CD14-positive monocyte (primary cell): ENCODE data around the gene TBC1D2. TPM values are rescaled to one million over a fixed set of nuclear protein-coding genes. Genes with fewer than 3 reads are reported as not detected.

Experiments
- DNase-seq, 3 donors: peaks; one replicate each; pipeline ENCODE4 v3.0.0-alpha.2; 2011 to 2022
- H2AFZ ChIP-seq: 2 replicates; pipeline ENCODE4 v1.6.0; 2012; ENCODE audit warnings: mild to moderate bottlenecking, low read depth, low read length, inconsistent platforms; ENCODE audit not compliant: insufficient read depth, poor library complexity, severe bottlenecking
- H3K27ac ChIP-seq, 2 donors: 1 replicate in 1 of 2; 2 replicates in 1 of 2; pipeline ENCODE4 v1.5.1; 2012 to 2013; ENCODE audit warnings: low read length in 2 of 2, control low read depth in 1 of 2, inconsistent platforms in 1 of 2, low read depth in 1 of 2, mild to moderate bottlenecking in 1 of 2
- H3K27me3 ChIP-seq, 2 donors: one replicate each; pipeline versions ENCODE4 v1.6.0 to v1.6.1; 2011 to 2013; ENCODE audit warnings: low read length in 2 of 2; ENCODE audit not compliant: control insufficient read depth in 2 of 2, insufficient read depth in 2 of 2
- H3K36me3 ChIP-seq, 2 donors: replicated peaks in 1 of 2; 1 replicate in 1 of 2; 2 replicates in 1 of 2; pipeline versions ENCODE4 v1.5.1 to v1.6.1; 2012 to 2013; ENCODE audit warnings: low read length in 2 of 2, control low read depth in 1 of 2, inconsistent platforms in 1 of 2, mild to moderate bottlenecking in 1 of 2; ENCODE audit not compliant: insufficient read depth in 2 of 2, control insufficient read depth in 1 of 2
- H3K4me1 ChIP-seq, 2 donors: 1 replicate in 1 of 2; 2 replicates in 1 of 2; pipeline versions ENCODE4 v1.5.1 to v1.6.1; 2012 to 2013; ENCODE audit warnings: low read length in 2 of 2, control low read depth in 1 of 2, inconsistent platforms in 1 of 2, mild to moderate bottlenecking in 1 of 2, moderate library complexity in 1 of 2; ENCODE audit not compliant: insufficient read depth in 2 of 2, control insufficient read depth in 1 of 2
- H3K4me2 ChIP-seq: replicated peaks from 2 replicates; pipeline ENCODE3; 2012; ENCODE audit warnings: low read length, moderate library complexity, mild to moderate bottlenecking; ENCODE audit not compliant: poor library complexity, severe bottlenecking; ENCODE audit errors: extremely low read depth
- H3K4me3 ChIP-seq, 3 experiments: fragments of 200-600 bp in 1 of 3; sonication (generic) in 1 of 3; replicated peaks in 1 of 3; 1 replicate in 2 of 3; 2 replicates in 1 of 3; pipeline ENCODE4 v1.5.1; 2011 to 2013; ENCODE audit warnings: low read length in 3 of 3, mild to moderate bottlenecking in 3 of 3, control low read depth in 2 of 3, low read depth in 2 of 3, inconsistent platforms in 1 of 3, moderate library complexity in 1 of 3
- H3K79me2 ChIP-seq: 2 replicates; pipeline ENCODE4 v1.6.0; 2012; ENCODE audit warnings: mild to moderate bottlenecking, control low read depth, inconsistent platforms, low read length, moderate library complexity; ENCODE audit not compliant: insufficient read depth
- H3K9ac ChIP-seq: 2 replicates; pipeline ENCODE4 v1.6.0; 2017; ENCODE audit warnings: low read length, mild to moderate bottlenecking; ENCODE audit not compliant: insufficient read depth, poor library complexity, severe bottlenecking
- H3K9me3 ChIP-seq, 2 donors: replicated peaks in 1 of 2; 1 replicate in 1 of 2; 2 replicates in 1 of 2; pipeline versions ENCODE4 v1.5.1 to v1.6.1; 2012 to 2013; ENCODE audit warnings: low read length in 2 of 2, control low read depth in 1 of 2; ENCODE audit not compliant: control insufficient read depth in 1 of 2, insufficient read depth in 1 of 2
- H4K20me1 ChIP-seq: 2 replicates; pipeline ENCODE4 v1.6.0; 2012; ENCODE audit warnings: mild to moderate bottlenecking, low read length, control low read depth, moderate library complexity; ENCODE audit not compliant: insufficient read depth
- H3K27ac Mint-ChIP-seq, 7 donors: one replicate each; pipeline ENCODE4 v1.8.0; 2020; ENCODE audit warnings: mild to moderate bottlenecking in 7 of 7, mixed read lengths in 7 of 7, moderate library complexity in 6 of 7, inconsistent platforms in 2 of 7
- H3K27me3 Mint-ChIP-seq, 3 donors: one replicate each; pipeline ENCODE4 v1.8.0; 2021 to 2022; ENCODE audit warnings: low read depth in 3 of 3, mild to moderate bottlenecking in 3 of 3, mixed read lengths in 3 of 3, moderate library complexity in 3 of 3, inconsistent platforms in 1 of 3
- H3K36me3 Mint-ChIP-seq, 2 donors: one replicate each; pipeline ENCODE4 v1.8.0; 2020; ENCODE audit warnings: mixed read lengths in 2 of 2, inconsistent platforms in 1 of 2, mild to moderate bottlenecking in 1 of 2
- H3K4me1 Mint-ChIP-seq: one replicate; pipeline ENCODE4 v1.8.0; 2020; ENCODE audit warnings: mild to moderate bottlenecking, mixed read lengths
- H3K4me3 Mint-ChIP-seq, 2 donors: one replicate each; pipeline ENCODE4 v1.8.0; 2020; ENCODE audit warnings: mild to moderate bottlenecking in 2 of 2, mixed read lengths in 2 of 2, moderate library complexity in 1 of 2
- H3K9me3 Mint-ChIP-seq, 7 donors: one replicate each; pipeline ENCODE4 v1.8.0; 2020 to 2022; ENCODE audit warnings: mixed read lengths in 7 of 7, mild to moderate bottlenecking in 6 of 7, moderate library complexity in 6 of 7, inconsistent platforms in 2 of 7
- WGBS: methylation state at CpG from one replicate; pipeline ENCODE4 v1.1.5; 2013; ENCODE audit warnings: missing lambda C conversion rate; ENCODE audit not compliant: insufficient coverage; 5-methylcytosine and 5-hydroxymethylcytosine counted together
- intact Hi-C, 2 donors: fragments of 100-400 bp; cut with micrococcal nuclease; formaldehyde crosslinking; loops; one replicate each; pipeline versions ENCODE4 v1.15.0 to v1.15.1; 2023
- polyA plus RNA-seq, 3 donors: library from polyadenylated mRNA; depleted of rRNA in 1 of 3; unstranded in 2 of 3; stranded (reverse) in 1 of 3; fragments of 300-500 nt in 2 of 3; fragments of >200 nt in 1 of 3; fragmentation: Illumina TruSeq in 2 of 3; gene quantifications; 1 replicate in 2 of 3; 2 replicates in 1 of 3; pipeline ENCODE4 v1.2.3, GENCODE V29; 2012 to 2021
- TF ChIP-seq, protein P1 (sequence below): fragments of 200-600 bp; IDR thresholded peaks from one replicate; pipeline ENCODE4 v1.8.0; 2022; ENCODE audit warnings: antibody characterized with exemption, mild to moderate bottlenecking

TBC1D2 gene
- polyA plus RNA-seq, 3 donors = 23.2 to 55.7 (median 34.4) TPM

DNA sequence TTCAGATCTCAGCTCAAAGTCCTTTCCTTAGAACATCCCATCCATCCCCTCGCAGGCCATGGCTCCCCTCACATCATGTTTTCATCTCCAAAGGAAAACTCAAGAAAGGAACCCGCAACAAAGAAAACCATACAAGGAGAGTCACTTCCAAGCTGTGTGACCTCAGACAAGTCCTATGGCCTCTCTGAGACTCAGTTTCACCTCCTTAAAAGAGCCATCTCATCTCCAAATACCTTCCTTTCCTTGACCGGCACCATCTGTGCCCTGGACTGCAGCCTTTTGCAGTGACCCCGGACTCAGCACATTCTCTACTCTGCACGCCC is 73.7 kb downstream of the TBC1D2 start:
- no peak overlapping the region for H2AFZ ChIP-seq
- Mint-ChIP-seq H3K27me3 (peaks cover 0 to 2% (median 1%) of the 10 kb centered on the region in 3 donors), H3K4me3 (peak overlapping the region in 1 of 2 donors; percentile 7), H3K4me1 (peaks cover 57% of the 10 kb centered on the region), H3K27ac (peak overlapping the region in 1 of 7 donors; percentile 61), H3K36me3 (peaks cover 4 to 19% of the 10 kb centered on the region in 2 donors), H3K9me3 (peaks cover 0 to 2% (median 0%) of the 10 kb centered on the region in 7 donors)
- no peaks in the 10 kb centered on the region for H3K9me3 ChIP-seq
- TF ChIP-seq, protein P1, sequence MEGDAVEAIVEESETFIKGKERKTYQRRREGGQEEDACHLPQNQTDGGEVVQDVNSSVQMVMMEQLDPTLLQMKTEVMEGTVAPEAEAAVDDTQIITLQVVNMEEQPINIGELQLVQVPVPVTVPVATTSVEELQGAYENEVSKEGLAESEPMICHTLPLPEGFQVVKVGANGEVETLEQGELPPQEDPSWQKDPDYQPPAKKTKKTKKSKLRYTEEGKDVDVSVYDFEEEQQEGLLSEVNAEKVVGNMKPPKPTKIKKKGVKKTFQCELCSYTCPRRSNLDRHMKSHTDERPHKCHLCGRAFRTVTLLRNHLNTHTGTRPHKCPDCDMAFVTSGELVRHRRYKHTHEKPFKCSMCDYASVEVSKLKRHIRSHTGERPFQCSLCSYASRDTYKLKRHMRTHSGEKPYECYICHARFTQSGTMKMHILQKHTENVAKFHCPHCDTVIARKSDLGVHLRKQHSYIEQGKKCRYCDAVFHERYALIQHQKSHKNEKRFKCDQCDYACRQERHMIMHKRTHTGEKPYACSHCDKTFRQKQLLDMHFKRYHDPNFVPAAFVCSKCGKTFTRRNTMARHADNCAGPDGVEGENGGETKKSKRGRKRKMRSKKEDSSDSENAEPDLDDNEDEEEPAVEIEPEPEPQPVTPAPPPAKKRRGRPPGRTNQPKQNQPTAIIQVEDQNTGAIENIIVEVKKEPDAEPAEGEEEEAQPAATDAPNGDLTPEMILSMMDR = no peak
- H3K9ac ChIP-seq = no peak overlapping the region
- H3K27ac ChIP-seq = no peak overlapping the region
- WGBS = 86% methylated on average over 5 of the region's 5 CpGs
- DNase-seq = no peak
- H3K36me3 ChIP-seq = no peaks in the 10 kb centered on the region
- peaks cover 41% of the 10 kb centered on the region for H3K79me2 ChIP-seq
- no peak overlapping the region for H3K4me3 ChIP-seq
- H3K27me3 ChIP-seq = no peaks in the 10 kb centered on the region
- H3K4me1 ChIP-seq = peaks cover 24 to 31% of the 10 kb centered on the region in 2 donors
- no peaks in the 10 kb centered on the region for H4K20me1 ChIP-seq
- intact Hi-C loops = no loop called here
- no peak overlapping the region for H3K4me2 ChIP-seq

DNA sequence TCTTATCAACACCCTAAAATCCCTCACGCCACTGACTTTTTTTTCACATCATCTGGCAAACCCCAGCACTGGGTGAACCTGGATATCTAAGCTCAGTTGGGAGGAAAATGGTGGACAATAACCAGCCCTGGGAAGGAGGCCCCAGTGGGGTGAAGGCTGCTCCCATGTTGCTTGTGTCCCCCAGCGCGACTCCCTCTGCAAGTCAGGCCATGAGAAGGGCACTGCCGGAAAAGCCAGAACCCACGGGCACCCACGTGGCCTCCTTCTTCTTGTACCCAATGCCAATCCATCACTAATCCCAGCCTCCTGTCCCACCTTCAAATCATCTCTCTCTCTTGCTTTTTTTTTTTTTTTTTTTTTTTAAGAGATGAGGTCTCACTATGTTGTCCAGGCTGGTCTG is 74.5 kb downstream of the TBC1D2 start:
- H3K4me1 Mint-ChIP-seq = peaks cover 59% of the 10 kb centered on the region

More for the DNA sequence above, 74.5 kb downstream of the TBC1D2 start:
- Histone ChIP-seq H3K27me3 (no peaks in the 10 kb centered on the region), H3K36me3 (no peaks in the 10 kb centered on the region), H4K20me1 (no peaks in the 10 kb centered on the region), H3K9ac (no peak overlapping the region), H3K79me2 (peaks cover 41% of the 10 kb centered on the region), H2AFZ (no peak overlapping the region), H3K27ac (no peak overlapping the region), H3K4me2 (no peak overlapping the region), H3K4me3 (no peak overlapping the region), H3K9me3 (no peaks in the 10 kb centered on the region), H3K4me1 (peaks cover 23 to 31% of the 10 kb centered on the region in 2 donors)
- DNase-seq = no peak
- H3K36me3 Mint-ChIP-seq = peaks cover 4 to 18% of the 10 kb centered on the region in 2 donors
- WGBS = 100% methylated on average over 3 of the region's 6 CpGs
- peaks cover 0 to 1% (median 1%) of the 10 kb centered on the region in 3 donors for H3K27me3 Mint-ChIP-seq
- peaks cover 0 to 2% (median 0%) of the 10 kb centered on the region in 7 donors for H3K9me3 Mint-ChIP-seq
- no peak overlapping the region for H3K4me3 Mint-ChIP-seq
- intact Hi-C loops = no loop called here
- no peak overlapping the region for H3K27ac Mint-ChIP-seq
- TF ChIP-seq, protein P1 = no peak
